GM08714 (cell line): ENCODE measurements around the gene RPL27A.

Experiments
- H3K4me3 ChIP-seq: fragments of 200-500 bp; sonication (Bioruptor generic); 2 replicates; pipeline ENCODE4 v1.5.1; 2014; ENCODE audit warnings: mild to moderate bottlenecking, low read length, inconsistent platforms
- ZNF274 ChIP-seq: IDR thresholded peaks from 2 replicates; pipeline ENCODE4 v1.6.1; 2012; ENCODE audit warnings: mild to moderate bottlenecking, low read depth, low read length

RPL27A gene

DNA sequence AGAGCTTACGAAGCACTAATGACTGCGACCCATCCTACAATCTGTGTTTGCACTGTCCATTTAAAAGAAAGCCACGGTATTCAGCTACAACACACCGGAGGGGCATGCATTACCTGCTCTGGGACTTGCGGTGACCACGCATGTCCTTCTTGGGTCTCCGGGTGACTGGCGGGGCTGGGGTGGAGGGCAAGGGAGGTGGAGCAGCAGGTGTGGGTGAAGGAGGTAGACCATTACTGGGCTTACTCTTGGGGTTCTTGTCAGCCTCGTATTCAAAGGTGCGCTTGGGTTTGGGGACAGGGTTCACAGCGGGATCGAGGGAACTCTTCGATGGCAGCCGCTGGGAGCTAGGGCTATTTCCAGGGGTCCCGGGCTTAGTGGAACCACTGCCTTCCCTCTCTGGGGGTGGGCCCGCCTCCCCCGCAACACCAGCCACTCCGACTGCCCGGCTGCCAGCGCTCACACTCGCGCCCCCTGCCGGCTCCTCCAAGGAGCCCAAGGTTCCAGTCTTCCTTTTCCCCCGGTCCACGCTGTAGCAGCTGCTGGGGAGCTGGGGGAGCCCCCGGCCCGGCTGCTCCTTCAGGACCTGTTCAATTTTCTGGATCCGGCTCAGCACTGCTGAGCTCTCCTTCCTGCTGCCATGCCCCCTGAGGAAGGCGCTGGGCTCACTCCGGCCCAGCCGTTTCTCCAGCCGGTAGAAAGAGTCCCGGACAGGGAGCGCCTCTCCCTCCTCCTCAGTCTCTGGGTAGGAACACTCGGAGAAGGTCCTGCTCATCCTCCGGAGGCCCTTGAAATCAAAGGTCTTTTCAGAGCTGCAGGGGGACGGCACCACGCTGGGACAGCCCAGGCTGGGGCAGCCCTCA, 47.5 kb downstream of the RPL27A start:
- H3K4me3 ChIP-seq: no peak overlapping the region
- TF ChIP-seq ZNF274: no peak

- H3K4me3 ChIP-seq: no peak overlapping the region
- TF ChIP-seq ZNF274: no peak
Observed at GRCh38 chr11:8730697-8731020, 48.1 kb downstream of the RPL27A start.

GRCh38 chr11:8731647-8732323, 49.2 kb downstream of the RPL27A start:
- TF ChIP-seq ZNF274: no peak
- H3K4me3 ChIP-seq: no peak overlapping the region; the same call in 1 of the 2 replicates

DNA sequence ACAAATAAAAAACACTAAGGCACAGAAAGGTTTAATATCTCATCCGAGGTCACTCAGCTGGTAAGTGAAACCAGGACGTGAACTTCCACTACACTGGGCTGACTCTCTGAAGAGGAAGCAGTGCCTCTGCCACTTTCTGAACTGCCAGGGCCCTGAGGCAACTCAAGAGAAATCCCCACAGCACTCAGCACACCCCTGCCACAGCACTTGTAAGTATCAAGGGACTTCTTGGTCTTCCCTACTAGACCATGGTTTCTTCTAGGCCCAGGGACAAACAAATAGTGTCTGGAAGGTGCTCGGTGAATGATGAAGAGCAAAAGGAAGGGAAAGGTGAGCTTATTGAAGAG, 49.7 kb downstream of the RPL27A start:
- no peak for TF ChIP-seq ZNF274
- no peak overlapping the region for H3K4me3 ChIP-seq

GRCh38 chr11:8732748-8733241, 50.2 kb downstream of the RPL27A start:
- no peak overlapping the region for H3K4me3 ChIP-seq
- no peak for TF ChIP-seq ZNF274

DNA sequence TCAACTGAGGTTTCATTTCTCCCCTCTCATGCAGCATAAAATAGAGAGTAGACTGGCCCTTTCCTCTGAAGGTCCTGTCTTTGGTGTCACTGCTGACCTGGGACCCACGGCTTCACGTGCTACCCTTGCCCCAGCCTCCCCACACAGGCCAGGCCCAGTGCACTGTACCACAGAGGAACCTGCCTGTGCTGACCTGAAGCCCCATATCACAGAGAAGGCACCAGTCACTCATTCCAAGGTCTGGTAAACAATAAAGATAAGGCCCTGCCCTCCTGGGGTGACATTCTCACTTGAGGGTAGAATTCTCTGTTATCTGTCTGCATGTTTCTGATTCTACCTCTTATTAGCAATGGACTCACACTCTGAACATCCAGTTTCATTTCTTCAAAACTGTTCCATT, 51.3 kb downstream of the RPL27A start:
- no peak overlapping the region for H3K4me3 ChIP-seq
- no peak for TF ChIP-seq ZNF274

GRCh38 chr11:8735094-8735493, 52.5 kb downstream of the RPL27A start:
- TF ChIP-seq ZNF274: no peak
- H3K4me3 ChIP-seq: no peak overlapping the region

- no peak overlapping the region for H3K4me3 ChIP-seq
- no peak for TF ChIP-seq ZNF274
Observed at GRCh38 chr11:8739309-8739793, 56.8 kb downstream of the RPL27A start.
